ENCODE results near the gene RPL18A.

DNA sequence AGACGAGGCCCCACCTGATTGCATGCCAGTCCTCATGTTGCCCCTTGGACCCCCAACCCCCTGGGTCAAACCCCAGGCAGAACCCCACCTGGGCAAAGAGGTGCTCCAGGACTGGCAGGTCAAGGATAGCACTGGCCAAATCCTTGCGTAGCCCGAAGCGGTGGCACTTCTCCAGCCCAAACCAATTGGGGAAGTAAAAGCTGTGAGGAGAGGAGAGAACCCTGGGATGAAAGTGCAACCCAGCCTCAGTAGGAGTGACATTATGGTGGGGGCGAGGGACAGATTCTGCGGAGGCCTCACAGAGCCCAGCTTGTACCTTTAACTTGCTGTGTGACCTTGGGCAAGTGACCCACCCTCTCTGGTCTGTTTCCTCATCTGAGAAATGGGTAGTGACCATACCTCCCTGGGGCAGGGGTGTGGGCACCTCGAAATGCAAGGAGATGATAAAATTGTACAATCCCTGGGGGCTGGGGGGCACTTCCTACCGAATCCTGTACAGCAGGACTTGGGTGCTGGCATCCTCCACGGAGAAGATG is 16.4 kb upstream of the RPL18A start:
- TF ChIP-seq POLR2A (IDR thresholded peaks at IDR 0.05; ENCODE audit: low read depth, low read length) (no peak), PAX5 (IDR thresholded peaks at IDR 0.05; ENCODE audit: insufficient read depth, low read length, severe bottlenecking) (no peak)
